Measurements from ENCODE around the gene COX7A2. TPM values are rescaled to one million over a fixed set of nuclear protein-coding genes. Genes with fewer than 3 reads are reported as not detected.

Gene COX7A2
- total RNA-seq, 1 donor from 2014 or later, result 360 TPM

DNA sequence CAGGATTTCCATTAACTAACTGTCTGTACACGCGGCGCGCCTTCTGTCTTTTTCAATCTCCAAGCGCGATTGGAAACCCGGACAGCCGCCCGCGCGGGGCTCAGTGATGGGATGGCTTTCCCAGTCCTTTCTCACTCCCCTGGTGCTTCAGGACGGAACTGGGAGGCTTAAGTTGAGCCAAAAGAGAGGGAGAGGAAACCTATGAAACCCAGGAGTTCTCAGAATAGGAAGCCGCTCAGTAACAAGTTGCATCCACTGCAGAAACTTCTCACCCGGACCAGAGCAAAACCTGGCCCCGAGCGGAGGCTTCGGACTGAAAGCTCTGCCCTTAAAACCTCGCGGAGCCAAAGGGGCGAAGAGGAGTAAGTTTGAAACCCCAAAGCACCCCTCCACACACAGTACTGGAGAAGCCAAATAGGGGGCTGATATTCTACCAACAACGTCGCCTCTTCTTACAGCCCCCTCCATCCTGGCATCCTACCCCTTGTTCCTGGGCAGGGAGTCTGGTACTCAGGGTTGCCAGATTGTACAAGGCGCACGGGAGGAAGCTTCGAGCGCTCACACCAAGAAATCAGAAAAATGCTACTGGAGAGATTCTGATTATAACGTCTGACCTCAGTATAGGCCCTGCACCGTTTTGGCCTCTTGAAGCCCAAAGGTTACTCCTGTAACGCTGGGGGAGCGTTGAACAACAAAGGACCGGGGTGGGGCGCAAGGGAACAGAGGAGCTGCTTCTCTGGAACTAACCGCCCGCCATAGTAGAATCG, 36.8 kb downstream of the COX7A2 start:
- peak in 1 of 2 donors; percentile 67 for DNase-seq (ENCODE audit: low spot score in 2 of 2)
- Histone ChIP-seq H3K36me3 (no peaks in the 10 kb centered on the region), H3K9me3 (no peaks in the 10 kb centered on the region), H3K27me3 (no peaks in the 10 kb centered on the region), H3K4me1 (peaks cover 7 to 23% of the 10 kb centered on the region in 2 donors), H3K4me3 (peak overlapping the region; percentile 51 to 82), H3K27ac (peak overlapping the region; percentile 87)
- intact Hi-C loops (cut with DNase I), result loop anchor here (5.0 to 10.0 kb wide), 8 partner anchors 274 to 1682 kb away; partner anchors contain the start of genes EEF1A1 and SLC17A5
- TF ChIP-seq, protein P1, sequence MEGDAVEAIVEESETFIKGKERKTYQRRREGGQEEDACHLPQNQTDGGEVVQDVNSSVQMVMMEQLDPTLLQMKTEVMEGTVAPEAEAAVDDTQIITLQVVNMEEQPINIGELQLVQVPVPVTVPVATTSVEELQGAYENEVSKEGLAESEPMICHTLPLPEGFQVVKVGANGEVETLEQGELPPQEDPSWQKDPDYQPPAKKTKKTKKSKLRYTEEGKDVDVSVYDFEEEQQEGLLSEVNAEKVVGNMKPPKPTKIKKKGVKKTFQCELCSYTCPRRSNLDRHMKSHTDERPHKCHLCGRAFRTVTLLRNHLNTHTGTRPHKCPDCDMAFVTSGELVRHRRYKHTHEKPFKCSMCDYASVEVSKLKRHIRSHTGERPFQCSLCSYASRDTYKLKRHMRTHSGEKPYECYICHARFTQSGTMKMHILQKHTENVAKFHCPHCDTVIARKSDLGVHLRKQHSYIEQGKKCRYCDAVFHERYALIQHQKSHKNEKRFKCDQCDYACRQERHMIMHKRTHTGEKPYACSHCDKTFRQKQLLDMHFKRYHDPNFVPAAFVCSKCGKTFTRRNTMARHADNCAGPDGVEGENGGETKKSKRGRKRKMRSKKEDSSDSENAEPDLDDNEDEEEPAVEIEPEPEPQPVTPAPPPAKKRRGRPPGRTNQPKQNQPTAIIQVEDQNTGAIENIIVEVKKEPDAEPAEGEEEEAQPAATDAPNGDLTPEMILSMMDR (IDR thresholded peaks at IDR 0.05), result no peak

DNA sequence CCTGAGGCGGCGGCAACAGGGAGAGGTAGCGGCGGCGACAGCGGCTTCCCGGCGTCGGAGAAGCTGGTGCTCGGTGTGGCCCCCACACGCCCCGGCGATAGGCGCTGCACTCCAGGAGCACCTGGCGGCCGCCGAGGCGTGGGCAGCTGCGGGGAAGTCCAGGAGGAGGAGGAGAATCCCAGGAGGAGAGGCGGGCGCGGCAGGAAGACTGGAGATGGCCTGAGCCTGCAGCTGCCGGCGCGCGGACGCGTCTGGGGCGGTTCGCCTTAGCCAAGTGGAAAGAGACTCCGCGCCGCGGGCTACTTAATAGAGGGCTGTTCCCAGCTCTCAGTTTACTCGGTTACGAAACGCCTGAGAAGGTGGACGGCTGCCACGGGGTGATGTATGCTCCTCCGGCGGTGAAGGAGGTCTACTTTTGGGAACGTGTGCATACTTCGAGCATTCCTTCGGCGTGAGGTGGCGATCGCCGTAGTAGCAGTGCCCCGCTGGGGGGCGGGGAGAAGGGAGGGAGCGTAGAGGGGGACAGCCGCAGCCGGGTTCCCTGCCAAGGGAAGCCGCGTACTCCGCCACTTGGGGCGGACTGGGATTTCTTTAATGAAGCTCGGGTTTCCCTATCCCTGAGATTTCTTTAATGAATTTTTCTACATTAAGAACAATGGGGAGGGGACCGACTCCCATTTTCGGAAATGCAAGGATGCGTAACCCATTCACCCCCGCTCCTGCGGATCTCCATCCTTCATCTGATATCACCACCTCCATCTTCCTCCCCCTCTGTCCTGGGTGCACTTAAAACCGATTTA, 37.6 kb downstream of the COX7A2 start, which contains the start of gene COL12A1:
Gene COL12A1, minus strand, starts transcription at position 278 of the 800 bp plus-strand sequence. CDS start 3,261 bp downstream, outside the sequence.
- intact Hi-C loops (cut with DNase I), result loop anchor here (5.0 to 10.0 kb wide), 8 partner anchors 274 to 1681 kb away; partner anchors contain the start of genes EEF1A1 and SLC17A5
- TF ChIP-seq, protein P1 (IDR thresholded peaks at IDR 0.05), result peak in 2 of 3 experiments; percentile 8 to 9
- Histone ChIP-seq H3K27me3 (no peaks in the 10 kb centered on the region), H3K9me3 (no peaks in the 10 kb centered on the region), H3K27ac (peak within 1 kb of the TSS; percentile 87), H3K36me3 (no peaks in the 10 kb centered on the region), H3K4me3 (peak within 1 kb of the TSS; percentile 51 to 82), H3K4me1 (peaks cover 7 to 23% of the 10 kb centered on the region in 2 donors)
- peak; percentile 79 to 98 for DNase-seq (ENCODE audit: low spot score in 2 of 2)

DNA sequence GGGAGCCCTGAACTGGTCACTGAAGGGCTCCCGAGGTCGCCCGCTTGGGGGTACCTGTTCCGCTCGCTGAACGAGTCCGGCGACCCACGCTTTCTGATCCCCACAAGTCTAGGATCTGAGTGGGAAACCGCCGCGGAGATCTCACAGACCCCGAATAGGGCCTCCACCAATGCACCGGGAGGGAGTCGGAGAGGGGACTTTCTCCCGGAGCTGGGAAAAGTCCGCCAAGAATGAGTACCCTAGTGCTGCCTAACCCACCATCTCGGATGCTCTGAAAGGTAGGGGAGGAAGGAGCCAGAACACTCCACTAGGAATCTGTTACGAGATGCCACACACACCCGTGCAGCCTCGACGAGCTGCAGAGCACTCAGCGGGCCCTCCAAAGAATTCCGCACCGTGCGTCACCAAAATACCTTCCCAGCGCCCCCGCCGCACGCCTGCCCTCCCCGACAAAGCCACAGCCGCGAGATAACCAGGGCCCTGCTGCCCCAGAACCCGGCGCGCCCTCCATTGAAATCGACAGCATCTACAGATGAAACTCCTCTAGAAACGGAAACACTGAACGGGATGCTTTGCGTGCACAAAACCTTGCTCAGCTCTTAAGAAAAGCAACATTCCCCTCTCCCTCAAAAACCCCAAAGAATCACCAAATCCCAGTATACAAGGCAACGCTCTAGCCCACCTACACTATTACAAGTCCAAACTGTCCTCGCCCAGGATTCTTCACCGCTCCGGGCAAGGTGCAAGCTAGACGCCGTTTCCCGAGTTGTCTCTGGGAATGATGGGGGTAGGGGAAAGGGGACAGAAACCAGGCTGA, 38.4 kb downstream of the COX7A2 start:
- TF ChIP-seq, protein P1 (IDR thresholded peaks at IDR 0.05), result no peak
- Histone ChIP-seq H3K4me1 (peaks cover 9 to 21% of the 10 kb centered on the region in 2 donors), H3K27ac (peak overlapping the region; percentile 87), H3K36me3 (no peaks in the 10 kb centered on the region), H3K9me3 (no peaks in the 10 kb centered on the region), H3K4me3 (peak overlapping the region; percentile 51 to 82), H3K27me3 (no peaks in the 10 kb centered on the region)
- intact Hi-C loops (cut with DNase I), result loop anchor here (5.0 to 10.0 kb wide), 11 partner anchors 88 to 1680 kb away; partner anchors contain the start of genes EEF1A1 and SLC17A5
- peak in 1 of 2 donors; percentile 84 for DNase-seq (ENCODE audit: low spot score in 2 of 2)

DNA sequence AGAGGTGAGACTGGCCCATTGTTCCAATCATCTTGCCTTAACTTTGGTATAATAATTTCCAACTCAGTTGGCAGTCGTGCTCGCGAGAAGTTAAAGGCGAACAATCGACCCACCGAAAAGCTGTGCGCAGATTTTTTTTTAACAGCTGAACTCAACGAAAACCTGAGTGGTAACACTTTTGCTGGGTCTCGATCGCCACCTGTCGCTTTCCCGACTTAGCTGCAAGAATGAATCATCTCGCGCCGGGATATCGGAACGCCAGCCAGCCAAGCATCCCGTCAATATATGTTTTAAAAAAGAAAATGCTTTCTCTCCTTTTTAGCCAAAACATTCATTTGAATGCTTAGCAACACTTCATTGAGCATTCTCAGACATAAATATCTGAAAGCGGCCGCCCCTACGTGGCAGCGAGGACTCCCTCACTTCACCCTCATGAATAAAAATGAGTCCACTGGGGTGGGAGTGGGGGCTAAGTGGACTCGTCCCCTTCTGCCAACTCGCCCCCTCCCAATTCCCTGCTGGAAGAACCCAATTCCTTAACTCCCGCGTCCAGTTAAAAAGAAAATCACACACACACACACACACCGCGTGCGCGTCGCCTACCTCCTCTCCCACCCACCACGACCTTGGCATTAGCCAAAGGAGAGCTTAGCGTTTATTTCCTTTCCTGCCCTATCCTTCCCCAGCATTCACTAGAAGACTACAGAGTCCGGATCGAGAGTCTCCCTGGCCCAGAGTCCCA, 39.2 kb downstream of the COX7A2 start:
- Histone ChIP-seq H3K27me3 (no peaks in the 10 kb centered on the region), H3K4me1 (peaks cover 9 to 24% of the 10 kb centered on the region in 2 donors), H3K36me3 (no peaks in the 10 kb centered on the region), H3K9me3 (no peaks in the 10 kb centered on the region), H3K27ac (peak overlapping the region; percentile 87), H3K4me3 (peak overlapping the region; percentile 51 to 82)
- DNase-seq (ENCODE audit: low spot score in 2 of 2), result peak in 1 of 2 donors; percentile 87
- intact Hi-C loops (cut with DNase I), result loop anchor here (5.0 to 10.0 kb wide), 5 partner anchors 87 to 1680 kb away; partner anchors contain the start of genes EEF1A1 and SLC17A5
- TF ChIP-seq, protein P1 (IDR thresholded peaks at IDR 0.05), result peak; percentile 66 to 76 (median 74)
